ENCODE results near the gene TMEM131. TPM values are rescaled to one million over a fixed set of nuclear protein-coding genes. Genes with fewer than 3 reads are reported as not detected.

Gene TMEM131
- total RNA-seq, 1 donor from 2014 or later: 31.7 TPM

DNA sequence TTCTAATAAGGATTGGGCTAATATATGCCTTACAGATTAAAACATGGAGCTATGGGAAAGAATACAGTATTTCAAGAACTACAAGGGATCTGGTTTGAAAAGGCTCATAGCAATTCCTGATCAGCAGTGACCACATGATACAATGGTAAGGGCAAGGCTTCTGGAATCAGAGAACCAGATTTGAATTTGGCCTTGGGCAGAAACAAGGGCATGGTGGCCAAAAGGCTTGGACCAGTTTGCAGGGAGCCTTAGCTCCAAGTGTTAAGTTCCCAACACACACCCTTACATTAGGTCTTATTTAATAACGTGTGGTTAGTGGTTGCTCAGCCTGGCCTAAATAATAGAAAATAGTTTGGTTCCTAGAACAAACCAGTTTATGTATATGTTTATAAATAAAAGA is 194.7 kb downstream of the TMEM131 start:
- H3K27me3 Mint-ChIP-seq (ENCODE audit: unreplicated experiment): no peaks in the 10 kb centered on the region
- TF ChIP-seq, protein P1, sequence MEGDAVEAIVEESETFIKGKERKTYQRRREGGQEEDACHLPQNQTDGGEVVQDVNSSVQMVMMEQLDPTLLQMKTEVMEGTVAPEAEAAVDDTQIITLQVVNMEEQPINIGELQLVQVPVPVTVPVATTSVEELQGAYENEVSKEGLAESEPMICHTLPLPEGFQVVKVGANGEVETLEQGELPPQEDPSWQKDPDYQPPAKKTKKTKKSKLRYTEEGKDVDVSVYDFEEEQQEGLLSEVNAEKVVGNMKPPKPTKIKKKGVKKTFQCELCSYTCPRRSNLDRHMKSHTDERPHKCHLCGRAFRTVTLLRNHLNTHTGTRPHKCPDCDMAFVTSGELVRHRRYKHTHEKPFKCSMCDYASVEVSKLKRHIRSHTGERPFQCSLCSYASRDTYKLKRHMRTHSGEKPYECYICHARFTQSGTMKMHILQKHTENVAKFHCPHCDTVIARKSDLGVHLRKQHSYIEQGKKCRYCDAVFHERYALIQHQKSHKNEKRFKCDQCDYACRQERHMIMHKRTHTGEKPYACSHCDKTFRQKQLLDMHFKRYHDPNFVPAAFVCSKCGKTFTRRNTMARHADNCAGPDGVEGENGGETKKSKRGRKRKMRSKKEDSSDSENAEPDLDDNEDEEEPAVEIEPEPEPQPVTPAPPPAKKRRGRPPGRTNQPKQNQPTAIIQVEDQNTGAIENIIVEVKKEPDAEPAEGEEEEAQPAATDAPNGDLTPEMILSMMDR (IDR thresholded peaks at IDR 0.05; ENCODE audit: unreplicated experiment): no peak
- no peak overlapping the region for H3K27ac Mint-ChIP-seq (ENCODE audit: unreplicated experiment)
- no peaks in the 10 kb centered on the region for H3K36me3 Mint-ChIP-seq (ENCODE audit: low read depth, unreplicated experiment)
- no peaks in the 10 kb centered on the region for H3K4me1 Mint-ChIP-seq (ENCODE audit: unreplicated experiment)
- no peak for DNase-seq (ENCODE audit: low spot score)
- no peak overlapping the region for H3K4me3 Mint-ChIP-seq (ENCODE audit: unreplicated experiment)
- H3K9me3 Mint-ChIP-seq (ENCODE audit: unreplicated experiment): no peaks in the 10 kb centered on the region

DNA sequence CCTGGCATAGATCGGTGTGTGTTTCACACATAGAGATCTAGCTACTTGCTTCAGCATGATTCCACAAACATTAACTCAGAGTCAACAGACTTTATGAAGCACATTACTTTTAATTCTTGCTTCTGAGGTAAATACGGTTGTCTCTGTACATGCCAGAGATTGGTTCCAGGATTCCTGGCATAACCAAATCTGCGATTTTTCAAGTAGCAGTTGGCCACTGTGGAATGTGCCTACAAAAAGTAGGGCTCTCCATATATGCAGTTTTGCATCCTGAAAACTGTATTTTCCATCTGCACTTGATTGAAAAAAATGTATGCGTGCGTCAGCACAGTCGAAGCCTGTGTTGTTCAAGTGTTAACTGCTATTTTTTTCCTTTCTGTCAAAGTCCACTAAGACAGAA is 197.3 kb downstream of the TMEM131 start:
- Mint-ChIP-seq H3K36me3 (ENCODE audit: low read depth, unreplicated experiment) (no peaks in the 10 kb centered on the region), H3K27me3 (ENCODE audit: unreplicated experiment) (no peaks in the 10 kb centered on the region), H3K4me1 (ENCODE audit: unreplicated experiment) (no peaks in the 10 kb centered on the region), H3K9me3 (ENCODE audit: unreplicated experiment) (no peaks in the 10 kb centered on the region), H3K4me3 (ENCODE audit: unreplicated experiment) (no peak overlapping the region), H3K27ac (ENCODE audit: unreplicated experiment) (no peak overlapping the region)
- TF ChIP-seq, protein P1 (IDR thresholded peaks at IDR 0.05; ENCODE audit: unreplicated experiment): no peak
- DNase-seq (ENCODE audit: low spot score): no peak

DNA sequence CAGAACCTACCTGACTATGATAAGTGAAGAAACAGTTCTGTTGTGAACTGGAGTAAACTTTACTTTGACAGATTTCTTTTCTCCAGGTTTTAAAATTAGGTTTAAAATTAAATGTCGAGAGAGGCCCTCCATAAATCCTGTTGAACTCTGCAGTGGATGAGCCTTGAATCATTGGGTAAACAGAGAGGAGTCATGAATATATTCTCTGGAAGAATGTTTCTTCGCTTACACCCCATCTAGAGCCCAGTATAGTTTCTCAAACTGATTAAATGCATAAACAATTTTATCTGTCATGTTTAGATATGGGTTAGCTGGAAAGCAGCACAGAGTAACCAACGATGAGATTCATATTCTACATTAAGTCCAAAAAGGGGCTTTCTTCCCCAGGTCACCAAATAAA is 198.4 kb downstream of the TMEM131 start:
- no peak overlapping the region for H3K27ac Mint-ChIP-seq (ENCODE audit: unreplicated experiment)
- TF ChIP-seq, protein P1 (IDR thresholded peaks at IDR 0.05; ENCODE audit: unreplicated experiment): no peak
- no peaks in the 10 kb centered on the region for H3K4me1 Mint-ChIP-seq (ENCODE audit: unreplicated experiment)

DNA sequence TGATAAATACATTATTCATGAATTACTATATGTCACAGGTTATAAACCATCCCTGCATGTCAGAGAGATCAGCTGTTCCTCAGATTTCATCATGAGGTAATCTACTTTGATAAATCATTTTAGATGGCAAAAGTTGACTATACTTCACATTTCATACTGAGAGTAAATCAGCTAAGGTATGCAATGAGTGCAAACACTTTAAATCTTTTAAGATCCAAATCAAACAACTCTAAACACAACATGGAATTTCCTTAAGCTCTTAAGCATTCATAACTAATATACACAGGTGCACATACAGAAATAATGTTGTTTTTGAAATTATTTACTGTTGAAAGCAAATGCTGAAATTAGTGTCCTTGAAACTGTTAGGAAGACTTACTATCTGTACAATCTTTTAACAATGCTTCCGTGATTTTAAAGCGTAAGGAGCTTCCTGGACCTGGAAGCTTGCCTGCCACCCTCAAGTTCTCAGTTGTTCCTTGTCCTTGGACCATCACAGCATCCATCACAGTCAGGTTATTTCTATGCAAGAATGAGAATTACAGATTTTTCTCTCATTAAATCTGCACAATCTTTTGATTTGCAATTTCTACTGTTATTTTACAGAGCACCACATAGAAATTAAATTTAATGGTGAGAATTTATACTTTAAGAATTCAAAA is 199.2 kb downstream of the TMEM131 start:
- Mint-ChIP-seq H3K27me3 (ENCODE audit: unreplicated experiment) (no peaks in the 10 kb centered on the region), H3K27ac (ENCODE audit: unreplicated experiment) (no peak overlapping the region), H3K36me3 (ENCODE audit: low read depth, unreplicated experiment) (no peaks in the 10 kb centered on the region), H3K4me3 (ENCODE audit: unreplicated experiment) (no peak overlapping the region), H3K4me1 (ENCODE audit: unreplicated experiment) (no peaks in the 10 kb centered on the region), H3K9me3 (ENCODE audit: unreplicated experiment) (no peaks in the 10 kb centered on the region)
- DNase-seq (ENCODE audit: low spot score): no peak
- TF ChIP-seq, protein P1 (IDR thresholded peaks at IDR 0.05; ENCODE audit: unreplicated experiment): no peak

More for the DNA sequence above, 198.4 kb downstream of the TMEM131 start:
- Mint-ChIP-seq H3K27me3 (ENCODE audit: unreplicated experiment) (no peaks in the 10 kb centered on the region), H3K36me3 (ENCODE audit: low read depth, unreplicated experiment) (no peaks in the 10 kb centered on the region), H3K4me3 (ENCODE audit: unreplicated experiment) (no peak overlapping the region), H3K9me3 (ENCODE audit: unreplicated experiment) (no peaks in the 10 kb centered on the region)
- DNase-seq (ENCODE audit: low spot score): no peak

DNA sequence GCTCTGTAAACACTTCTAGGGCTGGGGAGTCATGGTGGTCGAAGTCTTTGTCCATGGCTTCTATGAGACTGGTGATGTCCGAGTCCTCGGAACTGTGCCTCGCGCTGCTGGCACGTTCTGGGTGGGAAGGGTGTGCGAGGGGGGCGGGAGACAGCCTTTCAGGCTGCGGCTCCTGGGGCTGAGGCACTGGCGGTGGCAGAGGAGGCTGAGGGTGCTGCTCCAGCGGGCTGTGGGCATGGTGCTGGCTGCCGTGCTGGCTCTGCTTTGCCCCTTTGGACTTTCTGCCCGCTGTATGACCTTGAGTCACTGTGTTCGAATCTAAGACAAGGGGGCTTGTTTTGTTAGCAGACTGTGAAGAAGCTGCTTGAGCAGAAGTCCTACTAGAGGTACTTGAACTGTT is 203.3 kb downstream of the TMEM131 start:
- Mint-ChIP-seq H3K27ac (ENCODE audit: unreplicated experiment) (no peak overlapping the region), H3K4me1 (ENCODE audit: unreplicated experiment) (no peaks in the 10 kb centered on the region), H3K4me3 (ENCODE audit: unreplicated experiment) (no peak overlapping the region), H3K9me3 (ENCODE audit: unreplicated experiment) (no peaks in the 10 kb centered on the region), H3K27me3 (ENCODE audit: unreplicated experiment) (peaks cover 1% of the 10 kb centered on the region), H3K36me3 (ENCODE audit: low read depth, unreplicated experiment) (peaks cover 4% of the 10 kb centered on the region)
- TF ChIP-seq, protein P1 (IDR thresholded peaks at IDR 0.05; ENCODE audit: unreplicated experiment): no peak
- no peak for DNase-seq (ENCODE audit: low spot score)
